Activated CD8-positive, alpha-beta memory T cell treated with anti-CD3 and anti-CD28 coated beads, Interleukin-2, amount 50 U/mL, for 24 hours (primary cell): ENCODE measurements around the gene TNNI3.

Experiments used
- DNase-seq: peaks from one replicate; pipeline ENCODE4 v3.0.0-alpha.2; 2020; ENCODE audit errors: extremely low read depth

The TNNI3 gene

DNA sequence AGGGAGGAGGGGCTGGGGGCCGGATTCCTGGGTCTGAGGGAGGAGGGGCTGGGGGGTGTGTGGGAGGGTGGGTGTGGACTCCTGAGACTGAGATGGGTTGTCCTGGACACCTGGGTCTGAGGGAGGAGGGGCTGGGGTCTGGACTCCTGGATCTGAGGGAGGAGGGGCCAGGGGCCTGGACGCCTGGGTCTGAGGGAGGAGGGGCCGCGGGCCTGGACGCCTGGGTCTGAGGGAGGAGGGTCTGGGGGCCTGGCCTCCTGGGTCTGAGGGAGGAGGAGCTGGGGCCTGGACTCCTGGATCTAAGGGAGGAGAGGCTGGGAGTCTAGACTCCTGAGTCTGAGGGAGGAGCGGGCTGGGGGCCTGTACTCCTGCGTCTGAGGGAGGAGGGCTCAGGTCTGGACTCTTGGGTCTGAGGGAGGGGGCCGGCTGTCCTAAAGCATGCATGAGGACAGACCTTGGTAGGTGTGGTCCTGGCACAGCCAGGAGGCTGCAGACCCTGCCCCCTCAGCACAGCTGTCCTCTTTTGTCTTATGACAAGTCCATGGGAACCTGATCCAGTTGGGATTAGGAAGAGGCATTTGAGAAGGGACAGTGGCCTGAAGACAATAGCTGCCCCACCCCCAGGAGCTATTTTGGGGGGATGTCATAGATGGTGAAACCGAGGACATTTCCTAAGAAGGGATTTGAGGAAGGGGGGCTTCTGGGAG lies 9.8 kb downstream of the TNNI3 start:
- DNase-seq: no peak

GRCh38 chr19:55146705-55147273 lies 10.7 kb downstream of the TNNI3 start:
- no peak for DNase-seq

GRCh38 chr19:55146078-55146704 lies 11.3 kb downstream of the TNNI3 start:
- no peak for DNase-seq

- DNase-seq: no peak
Measured at GRCh38 chr19:55145232-55145631, 12.3 kb downstream of the TNNI3 start.

- no peak for DNase-seq
Measured at GRCh38 chr19:55141696-55142095, 15.8 kb downstream of the TNNI3 start.

DNA sequence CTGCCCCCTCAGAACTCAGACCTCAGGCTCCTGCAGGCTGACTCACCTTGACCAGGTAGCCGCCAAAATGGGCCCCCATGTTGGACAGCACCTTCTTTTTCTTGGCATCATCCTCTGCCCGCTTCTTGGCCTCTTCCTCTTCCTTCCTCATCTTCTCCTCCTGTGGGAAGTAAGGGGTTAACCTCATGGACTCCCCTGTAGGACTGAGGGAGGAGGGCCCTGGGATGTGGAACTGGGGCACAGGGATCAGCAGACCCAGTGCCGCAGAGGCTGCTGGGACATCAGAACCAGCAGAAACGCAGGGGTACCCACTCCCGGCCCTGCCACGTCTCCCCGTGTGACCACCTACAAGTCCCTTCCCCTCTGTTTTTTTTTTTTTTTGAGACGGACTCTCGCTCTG lies 19.6 kb downstream of the TNNI3 start:
- no peak for DNase-seq

DNA sequence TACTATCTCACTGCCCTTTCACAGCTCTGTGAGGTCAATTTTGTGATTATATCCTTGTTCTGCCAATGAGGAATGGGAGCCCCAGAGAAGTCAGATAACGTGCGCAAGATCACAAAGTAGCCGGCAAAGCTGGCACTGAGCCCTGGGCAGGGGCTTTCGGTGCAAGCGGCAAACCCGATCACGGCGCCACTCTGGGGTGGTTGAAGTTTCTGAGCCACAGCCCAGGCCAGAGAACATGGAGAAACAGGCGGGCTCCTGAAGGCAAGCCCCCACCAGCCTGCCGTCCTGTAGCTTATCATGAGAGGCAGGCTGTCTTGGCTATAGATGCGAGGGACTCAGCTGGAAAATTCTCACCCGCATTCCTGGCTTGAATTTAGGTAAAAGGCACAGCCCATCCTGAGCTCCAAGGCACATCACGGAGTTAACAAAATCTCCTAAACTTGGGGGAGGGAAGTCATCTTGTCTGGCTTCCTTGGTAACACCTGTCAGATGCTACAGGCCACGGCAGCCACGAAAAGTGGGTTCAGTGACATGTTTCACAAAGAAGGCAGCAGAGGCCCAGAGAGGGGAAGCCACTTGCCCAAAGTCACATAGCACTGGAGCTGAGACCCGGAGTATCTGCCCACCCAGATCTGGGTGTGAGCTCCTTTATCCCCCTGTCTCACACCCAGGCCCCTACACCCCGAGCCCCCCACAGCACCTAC lies 21.0 kb downstream of the TNNI3 start:
- no peak for DNase-seq

- DNase-seq: no peak
Measured at GRCh38 chr19:55134736-55135135, 22.8 kb downstream of the TNNI3 start.

- DNase-seq: no peak
Measured at GRCh38 chr19:55133639-55134444, 23.7 kb downstream of the TNNI3 start.

- DNase-seq: no peak
Measured at GRCh38 chr19:55132453-55133129, 24.9 kb downstream of the TNNI3 start.

- no peak for DNase-seq
Measured at GRCh38 chr19:55131421-55131820, 26.1 kb downstream of the TNNI3 start.

GRCh38 chr19:55119053-55119452 lies 38.5 kb downstream of the TNNI3 start:
- no peak for DNase-seq

DNA sequence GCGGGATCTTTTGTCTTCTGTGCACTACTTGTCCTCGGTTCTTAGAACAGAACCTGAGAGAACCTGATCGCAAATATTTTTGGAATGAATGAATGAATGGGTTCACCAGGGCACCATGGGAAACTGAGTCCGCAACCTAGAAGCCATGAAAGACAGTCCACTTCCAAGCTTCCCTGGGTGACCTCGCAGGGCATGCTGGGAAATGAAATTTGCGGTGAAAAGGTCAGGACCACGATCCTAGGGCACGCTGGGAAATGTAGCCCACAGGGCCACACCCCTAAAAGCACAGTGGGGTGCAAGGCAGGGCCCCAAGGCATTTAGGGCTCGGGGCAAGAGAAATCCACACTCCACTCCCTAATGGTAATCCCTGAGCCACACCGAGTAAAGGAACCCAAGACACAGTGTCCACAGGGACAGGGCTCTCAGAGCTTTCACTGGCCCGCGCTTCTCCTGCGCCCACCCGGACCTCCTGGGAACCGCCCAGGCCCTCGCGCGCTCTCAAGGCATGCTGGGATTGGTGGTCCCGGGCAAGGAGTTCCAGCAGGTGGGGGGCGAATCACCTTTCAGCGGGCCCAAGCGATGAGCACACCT lies 39.0 kb downstream of the TNNI3 start:
- no peak for DNase-seq

GRCh38 chr19:55117663-55118391 lies 39.7 kb downstream of the TNNI3 start:
- peak; percentile 91 for DNase-seq

DNA sequence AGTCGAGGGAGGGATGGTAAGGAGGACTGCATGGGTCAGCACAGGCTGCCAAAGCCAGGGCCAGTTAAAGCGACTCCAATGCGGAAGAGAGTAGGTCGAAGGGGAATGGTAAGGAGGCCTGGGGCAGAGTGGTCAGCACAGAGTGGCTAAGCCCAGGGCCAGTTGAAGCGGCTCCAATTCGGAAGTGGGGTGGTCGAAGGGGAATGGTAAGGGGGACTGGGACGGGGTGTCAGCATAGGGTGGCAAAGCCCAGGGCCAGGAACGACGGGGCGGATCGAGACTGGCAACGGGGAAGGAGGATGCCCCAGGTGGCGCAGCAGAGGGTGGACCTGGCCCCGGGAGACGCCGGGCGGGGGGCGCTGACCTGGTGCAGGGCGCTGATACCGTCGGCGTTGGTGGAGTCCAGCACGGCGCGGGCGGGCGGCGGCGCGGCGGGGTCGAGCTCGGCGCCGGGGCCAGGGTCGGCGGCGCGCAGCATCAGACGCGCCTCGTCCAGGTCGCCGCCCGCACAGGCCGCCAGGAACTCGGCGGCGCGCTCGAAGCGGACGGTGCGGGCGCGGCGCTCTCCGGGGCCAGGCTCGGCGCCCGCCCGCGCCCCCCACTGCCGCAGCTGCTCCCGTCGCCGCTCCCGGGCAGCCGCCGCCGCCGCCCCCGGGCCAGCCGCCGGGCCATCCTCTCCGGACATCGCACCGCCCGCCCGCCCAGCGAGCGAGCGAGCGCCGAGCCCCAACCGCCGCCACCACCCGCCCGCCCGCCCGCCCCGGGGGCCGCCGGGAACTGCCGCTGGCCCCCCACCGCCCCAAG lies 40.5 kb downstream of the TNNI3 start, which contains the start of gene PPP1R12C:
PPP1R12C (minus strand) TSS at position 779 of the 804 bp plus-strand sequence; CDS start at position 685, 94 bp downstream.
- no peak for DNase-seq

- DNase-seq: no peak
Measured at GRCh38 chr19:55116232-55116858, 41.2 kb downstream of the TNNI3 start.

GRCh38 chr19:55115446-55116065 lies 42.0 kb downstream of the TNNI3 start:
- DNase-seq: no peak

- no peak for DNase-seq
Measured at GRCh38 chr19:55114566-55115145, 42.9 kb downstream of the TNNI3 start.
